Gastrocnemius medialis (tissue), 4 donors: Measurements from ENCODE around the gene TLR5. TPM values are rescaled to one million over a fixed set of nuclear protein-coding genes. Genes with fewer than 3 reads are reported as not detected.
"Not testable (repeated sequence)": the region's sequence is repeated elsewhere in the genome, so short reads cannot be mapped to it uniquely, and the experiment has no call there.

Experiments
- ATAC-seq, 2 donors: fragments of 150-250 bp; one replicate each; pipeline ENCODE4 v1.9.1; 2016
- DNase-seq, 2 donors: peaks; one replicate each; pipeline ENCODE4 v3.0.0-alpha.2; 2019
- H3K27ac ChIP-seq, 4 donors: fragments of 200-600 bp; sonication (generic); 1 replicate in 1 of 4; 2 replicates in 3 of 4; pipeline ENCODE4 v1.5.1; 2016 to 2018; ENCODE audit warnings: mild to moderate bottlenecking in 2 of 4, moderate library complexity in 1 of 4
- H3K27me3 ChIP-seq, 3 donors: fragments of 200-600 bp; sonication (generic) in 2 of 3; 1 replicate in 1 of 3; 2 replicates in 2 of 3; pipeline versions ENCODE4 v1.5.1 to v1.6.0; 2016 to 2019; ENCODE audit warnings: mild to moderate bottlenecking in 1 of 3, moderate library complexity in 1 of 3
- H3K36me3 ChIP-seq, 2 donors: fragments of 200-600 bp; sonication (generic) in 1 of 2; one replicate each; pipeline ENCODE4 v1.5.1; 2017 to 2018
- H3K4me1 ChIP-seq, 2 donors: fragments of 200-600 bp; sonication (generic) in 1 of 2; one replicate each; pipeline ENCODE4 v1.5.1; 2016 to 2017; ENCODE audit warnings: mild to moderate bottlenecking in 2 of 2
- H3K4me3 ChIP-seq, 4 donors: fragments of 200-600 bp; sonication (generic) in 3 of 4; 1 replicate in 1 of 4; 2 replicates in 3 of 4; pipeline ENCODE4 v1.5.1; 2016 to 2019; ENCODE audit warnings: mild to moderate bottlenecking in 2 of 4
- H3K9me3 ChIP-seq, 3 donors: fragments of 200-600 bp; sonication (generic) in 2 of 3; 1 replicate in 1 of 3; 2 replicates in 2 of 3; pipeline ENCODE4 v1.5.1; 2016 to 2019
- CTCF ChIP-seq, 5 experiments: fragments of 450-650 bp in 3 of 5; fragments of 200-600 bp in 2 of 5; sonication (generic) in 2 of 5; IDR thresholded peaks in 4 of 5; conservative IDR thresholded peaks in 1 of 5; 1 replicate in 4 of 5; 2 replicates in 1 of 5; pipeline ENCODE4 v1.5.1; 2016 to 2019; ENCODE audit warnings: antibody characterized with exemption in 5 of 5, mild to moderate bottlenecking in 3 of 5, moderate library complexity in 3 of 5
- POLR2A ChIP-seq, 2 donors: fragments of 450-650 bp; IDR thresholded peaks; one replicate each; pipeline ENCODE4 v1.6.1; 2017; ENCODE audit warnings: antibody characterized with exemption in 2 of 2, mild to moderate bottlenecking in 2 of 2, moderate library complexity in 2 of 2
- in situ Hi-C, 4 donors: fragments of 200-750 bp; cut with MboI; loops; one replicate each; pipeline versions ENCODE4 v1.15.0 to v1.8.0; 2017; ENCODE audit warnings: low sequenced_read_pairs in 4 of 4
- intact Hi-C: fragments of 100-400 bp; cut with DNase I; formaldehyde crosslinking; loops from one replicate; pipeline ENCODE4 v1.15.1; 2023; ENCODE audit warnings: low total_unique reads
- total RNA-seq, 4 donors: library from RNA; depleted of rRNA; stranded (reverse); fragments of >200 nt; gene quantifications; one replicate each; pipeline versions ENCODE4 v1.1.0 to v1.2.3, GENCODE V29; 2016

TLR5 gene
- total RNA-seq, 4 donors from 2014 or later = 0.49 to 2.1 (median 1.3) TPM

DNA sequence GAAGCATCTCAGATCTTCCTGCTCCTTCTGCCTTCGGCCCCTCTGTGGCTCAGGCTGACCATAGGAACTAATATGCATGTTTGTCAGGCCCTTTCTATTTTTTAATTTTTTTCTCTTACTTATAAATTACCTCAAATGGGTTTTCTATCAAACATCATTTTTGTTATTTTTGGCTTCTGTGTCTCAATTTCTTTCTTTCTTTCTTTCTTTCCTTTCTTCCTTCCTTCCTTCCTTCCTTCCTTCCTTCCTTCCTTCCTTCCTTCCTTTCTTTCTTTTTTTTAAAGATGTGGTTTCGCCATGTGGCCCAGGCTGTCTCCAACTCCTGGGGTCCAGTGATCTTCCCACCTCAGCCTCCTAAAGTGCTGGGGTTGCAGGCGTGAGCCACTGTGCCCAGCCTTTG is 36.2 kb upstream of the TLR5 start:
- no peak for DNase-seq
- no peak for ATAC-seq
- Histone ChIP-seq H3K27me3 (no peaks in the 10 kb centered on the region), H3K9me3 (no peaks in the 10 kb centered on the region), H3K36me3 (no peaks in the 10 kb centered on the region), H3K4me3 (no peak overlapping the region), H3K4me1 (no peaks in the 10 kb centered on the region), H3K27ac (no peak overlapping the region)
- TF ChIP-seq POLR2A (IDR thresholded peaks at IDR 0.05) (no peak), CTCF (IDR thresholded peaks at IDR 0.05 in 4 of 5, conservative IDR thresholded peaks at IDR 0.05 in 1 of 5) (no peak)
- in situ Hi-C loops (no loop called here), intact Hi-C loops (no loop called here)

- no peak overlapping the region for H3K27ac ChIP-seq
- H3K4me1 ChIP-seq = no peaks in the 10 kb centered on the region
- no peaks in the 10 kb centered on the region for H3K36me3 ChIP-seq
- no peaks in the 10 kb centered on the region for H3K27me3 ChIP-seq
- in situ Hi-C loops = no loop called here
- peak; percentile 21 to 43 for DNase-seq
- peak in 1 of 2 donors; percentile 28 for ATAC-seq
- no peak overlapping the region for H3K4me3 ChIP-seq
- no peak for TF ChIP-seq CTCF (IDR thresholded peaks at IDR 0.05 in 4 of 5, conservative IDR thresholded peaks at IDR 0.05 in 1 of 5)
- TF ChIP-seq POLR2A (IDR thresholded peaks at IDR 0.05) = no peak
- H3K9me3 ChIP-seq = no peaks in the 10 kb centered on the region
- intact Hi-C loops = no loop called here
These were observed 34.6 kb upstream of the TLR5 start for GRCh38 chr1:223177681-223178080.

GRCh38 chr1:223176437-223176836 is 33.4 kb upstream of the TLR5 start:
- no peaks in the 10 kb centered on the region for H3K4me1 ChIP-seq

DNA sequence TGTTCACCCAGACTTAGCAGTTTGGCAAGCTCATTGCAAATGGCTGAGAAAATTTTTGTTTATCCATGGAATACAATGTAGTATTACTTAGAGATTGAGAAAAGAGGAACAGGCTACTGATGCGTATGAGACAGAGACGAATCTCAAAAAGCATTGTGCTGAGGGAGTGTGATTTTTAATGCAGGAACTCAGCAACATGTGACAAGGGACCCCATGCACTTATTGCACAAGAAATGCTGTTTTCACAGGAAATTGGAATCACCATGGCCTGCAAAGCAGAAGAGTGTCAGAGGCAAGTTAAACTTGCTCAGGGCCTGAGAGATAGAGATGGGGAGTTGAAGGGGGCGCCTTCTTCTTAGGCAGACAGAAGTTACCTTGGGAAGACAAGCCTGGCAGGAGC is 32.6 kb upstream of the TLR5 start:
- Histone ChIP-seq H3K27ac (no peak overlapping the region), H3K4me3 (no peak overlapping the region), H3K36me3 (no peaks in the 10 kb centered on the region), H3K27me3 (no peaks in the 10 kb centered on the region), H3K9me3 (no peaks in the 10 kb centered on the region), H3K4me1 (no peaks in the 10 kb centered on the region)
- ATAC-seq (peak in 1 of 2 donors; percentile 53), DNase-seq (peak in 1 of 2 donors; percentile 6)
- no peak for TF ChIP-seq CTCF (IDR thresholded peaks at IDR 0.05 in 4 of 5, conservative IDR thresholded peaks at IDR 0.05 in 1 of 5)
- peak in 1 of 2 donors; percentile 16 for TF ChIP-seq POLR2A (IDR thresholded peaks at IDR 0.05)
- in situ Hi-C loops (no loop called here), intact Hi-C loops (no loop called here)

More at GRCh38 chr1:223176437-223176836, 33.4 kb upstream of the TLR5 start:
- no peaks in the 10 kb centered on the region for H3K27me3 ChIP-seq
- no peak for DNase-seq
- intact Hi-C loops = no loop called here
- no peak overlapping the region for H3K27ac ChIP-seq
- H3K9me3 ChIP-seq = no peaks in the 10 kb centered on the region
- no peaks in the 10 kb centered on the region for H3K36me3 ChIP-seq
- in situ Hi-C loops = no loop called here
- H3K4me3 ChIP-seq = no peak overlapping the region
- TF ChIP-seq POLR2A (IDR thresholded peaks at IDR 0.05) (no peak), CTCF (IDR thresholded peaks at IDR 0.05 in 4 of 5, conservative IDR thresholded peaks at IDR 0.05 in 1 of 5) (no peak)
- ATAC-seq = no peak

- no peak for ATAC-seq
- H3K4me1 ChIP-seq = no peaks in the 10 kb centered on the region
- H3K27ac ChIP-seq = no peak overlapping the region
- no peak for TF ChIP-seq POLR2A (IDR thresholded peaks at IDR 0.05)
- TF ChIP-seq CTCF (IDR thresholded peaks at IDR 0.05 in 4 of 5, conservative IDR thresholded peaks at IDR 0.05 in 1 of 5) = no peak
- in situ Hi-C loops (no loop called here), intact Hi-C loops (no loop called here)
- no peak overlapping the region for H3K4me3 ChIP-seq
- no peaks in the 10 kb centered on the region for H3K27me3 ChIP-seq
- DNase-seq = no peak
- no peaks in the 10 kb centered on the region for H3K36me3 ChIP-seq
- no peaks in the 10 kb centered on the region for H3K9me3 ChIP-seq
These were observed 32.0 kb upstream of the TLR5 start for GRCh38 chr1:223175032-223175431.

DNA sequence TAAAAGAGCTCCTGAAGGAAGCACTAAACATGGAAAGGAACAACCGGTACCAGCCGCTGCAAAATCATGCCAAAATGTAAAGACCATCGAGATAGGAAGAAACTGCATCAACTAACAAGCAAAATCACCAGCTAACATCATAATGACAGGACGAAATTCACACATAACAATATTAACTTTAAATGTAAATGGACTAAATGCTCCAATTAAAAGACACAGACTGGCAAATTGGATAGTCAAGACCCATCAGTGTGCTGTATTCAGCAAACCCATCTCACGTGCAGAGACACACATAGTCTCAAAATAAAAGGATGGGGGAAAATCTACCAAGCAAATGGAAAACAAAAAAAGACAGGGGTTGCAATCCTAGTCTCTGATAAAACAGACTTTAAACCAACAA is 26.4 kb upstream of the TLR5 start:
- intact Hi-C loops, H3K9me3 ChIP-seq, H3K4me3 ChIP-seq, H3K27me3 ChIP-seq, ATAC-seq, DNase-seq, H3K36me3 ChIP-seq, H3K27ac ChIP-seq, in situ Hi-C loops, H3K4me1 ChIP-seq: not testable (repeated sequence)
